ENCODE measurements around the gene LRRK1. TPM values are rescaled to one million over a fixed set of nuclear protein-coding genes. Genes with fewer than 3 reads are reported as not detected.

LRRK1 gene
- total RNA-seq, 1 donor, result 18.0 TPM

GRCh38 chr15:100968050-100968966, 49.2 kb downstream of the LRRK1 start:
- H3K4me3 ChIP-seq (ENCODE audit: low read depth, low read length), result no peak overlapping the region
- TF ChIP-seq, protein P1, sequence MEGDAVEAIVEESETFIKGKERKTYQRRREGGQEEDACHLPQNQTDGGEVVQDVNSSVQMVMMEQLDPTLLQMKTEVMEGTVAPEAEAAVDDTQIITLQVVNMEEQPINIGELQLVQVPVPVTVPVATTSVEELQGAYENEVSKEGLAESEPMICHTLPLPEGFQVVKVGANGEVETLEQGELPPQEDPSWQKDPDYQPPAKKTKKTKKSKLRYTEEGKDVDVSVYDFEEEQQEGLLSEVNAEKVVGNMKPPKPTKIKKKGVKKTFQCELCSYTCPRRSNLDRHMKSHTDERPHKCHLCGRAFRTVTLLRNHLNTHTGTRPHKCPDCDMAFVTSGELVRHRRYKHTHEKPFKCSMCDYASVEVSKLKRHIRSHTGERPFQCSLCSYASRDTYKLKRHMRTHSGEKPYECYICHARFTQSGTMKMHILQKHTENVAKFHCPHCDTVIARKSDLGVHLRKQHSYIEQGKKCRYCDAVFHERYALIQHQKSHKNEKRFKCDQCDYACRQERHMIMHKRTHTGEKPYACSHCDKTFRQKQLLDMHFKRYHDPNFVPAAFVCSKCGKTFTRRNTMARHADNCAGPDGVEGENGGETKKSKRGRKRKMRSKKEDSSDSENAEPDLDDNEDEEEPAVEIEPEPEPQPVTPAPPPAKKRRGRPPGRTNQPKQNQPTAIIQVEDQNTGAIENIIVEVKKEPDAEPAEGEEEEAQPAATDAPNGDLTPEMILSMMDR (IDR thresholded peaks at IDR 0.05; ENCODE audit: insufficient read depth, low read length), result no peak
- peak; percentile 75 for DNase-seq (ENCODE audit: low read depth)

GRCh38 chr15:100972975-100973350, 53.8 kb downstream of the LRRK1 start:
- TF ChIP-seq, protein P1 (IDR thresholded peaks at IDR 0.05; ENCODE audit: insufficient read depth, low read length), result no peak
- H3K4me3 ChIP-seq (ENCODE audit: low read depth, low read length), result no peak overlapping the region
- no peak for DNase-seq (ENCODE audit: low read depth)

DNA sequence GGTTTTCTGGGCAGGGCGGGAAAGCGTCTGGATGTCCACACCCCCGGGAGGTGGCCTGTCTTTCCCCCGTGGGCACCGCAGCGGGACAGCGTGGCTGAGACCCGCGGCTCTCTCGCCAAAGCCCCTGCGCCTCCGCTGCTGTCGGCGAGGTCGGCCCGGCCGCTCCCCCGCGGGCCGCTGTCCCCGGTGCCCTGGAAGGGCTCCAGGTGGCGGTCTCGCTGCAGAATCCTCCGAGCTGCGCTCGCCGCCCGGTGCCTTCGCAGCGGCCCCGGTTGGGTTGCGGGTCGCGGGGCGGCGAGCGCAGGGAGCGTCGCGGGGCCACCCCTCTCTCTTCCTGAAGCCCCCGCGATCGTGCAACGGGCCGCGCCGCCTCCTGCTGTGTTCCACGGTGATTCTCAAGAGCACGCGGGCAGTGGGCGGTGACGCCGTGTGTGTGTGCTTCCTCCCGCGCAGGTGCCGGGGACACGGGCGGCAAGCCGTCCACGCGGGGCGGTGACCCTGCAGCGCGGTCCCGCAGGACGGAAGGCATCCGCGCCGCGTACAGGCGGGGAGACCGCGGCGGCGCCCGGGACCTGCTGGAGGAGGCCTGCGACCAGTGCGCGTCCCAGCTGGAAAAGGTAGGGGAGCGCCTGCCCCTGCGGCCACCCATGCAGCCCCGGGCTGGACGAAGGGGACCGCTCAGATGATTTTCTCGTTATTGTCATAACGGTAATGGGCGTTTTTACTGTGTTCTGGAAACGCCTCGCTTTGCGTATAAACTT, 54.4 kb downstream of the LRRK1 start:
- H3K4me3 ChIP-seq (ENCODE audit: low read depth, low read length), result no peak overlapping the region
- no peak for DNase-seq (ENCODE audit: low read depth)
- TF ChIP-seq, protein P1 (IDR thresholded peaks at IDR 0.05; ENCODE audit: insufficient read depth, low read length), result no peak

- TF ChIP-seq, protein P1 (IDR thresholded peaks at IDR 0.05; ENCODE audit: insufficient read depth, low read length), result no peak
Observed at GRCh38 chr15:100975043-100975442, 55.9 kb downstream of the LRRK1 start.

DNA sequence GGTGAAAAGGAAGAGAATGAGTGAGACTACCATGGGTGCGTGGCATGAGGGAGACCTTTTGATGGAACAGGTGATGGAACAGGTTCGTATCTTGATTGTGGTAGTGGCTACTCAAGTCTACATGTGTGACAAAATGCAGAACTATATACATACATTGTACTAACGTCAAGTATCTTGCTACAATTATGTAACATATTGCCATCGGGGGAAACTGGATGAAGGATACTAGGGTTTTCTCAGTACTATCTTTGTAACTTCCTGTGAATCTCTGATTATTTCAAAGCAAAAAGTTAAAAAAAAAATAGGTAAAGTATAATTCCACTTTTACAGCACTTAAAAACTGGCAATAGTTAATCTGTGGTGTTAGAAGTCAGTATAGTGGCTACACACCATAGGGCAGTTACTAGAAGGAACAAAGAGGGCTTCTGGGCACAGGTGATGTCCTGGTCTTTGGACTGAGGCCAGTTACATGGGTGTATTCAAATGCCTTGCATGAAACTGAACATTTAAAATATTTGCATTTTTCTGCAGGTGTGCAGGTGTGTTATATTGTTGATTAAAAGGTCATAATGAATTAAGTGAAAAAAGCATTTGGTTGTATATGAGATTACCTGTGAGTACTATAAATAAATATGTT, 61.4 kb downstream of the LRRK1 start:
- H3K4me3 ChIP-seq (ENCODE audit: low read depth, low read length), result no peak overlapping the region
- no peak for DNase-seq (ENCODE audit: low read depth)
- TF ChIP-seq, protein P1 (IDR thresholded peaks at IDR 0.05; ENCODE audit: insufficient read depth, low read length), result no peak

More at GRCh38 chr15:100975043-100975442, 55.9 kb downstream of the LRRK1 start:
- DNase-seq (ENCODE audit: low read depth), result no peak
- no peak overlapping the region for H3K4me3 ChIP-seq (ENCODE audit: low read depth, low read length)

DNA sequence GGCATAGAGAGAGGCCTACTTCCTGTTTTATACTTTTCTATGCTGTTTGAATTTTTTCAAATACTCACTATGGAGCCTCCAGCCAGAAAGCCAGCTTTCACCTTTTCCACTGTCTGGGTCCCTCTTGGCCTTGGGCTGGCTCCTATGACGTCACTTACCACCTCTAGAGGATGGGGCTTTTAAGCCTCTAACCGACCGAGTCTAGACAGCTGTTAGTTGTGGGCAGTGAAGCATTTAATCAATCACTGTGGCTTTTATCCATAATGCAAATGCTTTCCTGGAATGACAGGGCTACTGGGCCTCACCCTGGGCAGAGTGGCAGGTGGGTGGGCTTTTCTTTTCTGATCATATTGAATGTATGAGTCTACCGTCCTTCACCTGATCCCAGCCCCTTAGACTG, 61.9 kb downstream of the LRRK1 start:
- no peak for DNase-seq (ENCODE audit: low read depth)
- H3K4me3 ChIP-seq (ENCODE audit: low read depth, low read length), result no peak overlapping the region
- TF ChIP-seq, protein P1 (IDR thresholded peaks at IDR 0.05; ENCODE audit: insufficient read depth, low read length), result no peak

All from fibroblast of the aortic adventitia (primary cell).